M059J (cell line): Measurements from ENCODE around the gene GCHFR. TPM values are rescaled to one million over a fixed set of nuclear protein-coding genes. Genes with fewer than 3 reads are reported as not detected.

Source experiments
- DNase-seq: peaks from one replicate; pipeline ENCODE4 v3.0.0-alpha.2; 2012; ENCODE audit warnings: low read depth
- total RNA-seq: library from RNA; depleted of rRNA; stranded (reverse); fragments of >200 nt; shearing (Covaris generic); gene quantifications from 2 replicates; pipeline ENCODE4 v1.2.3, GENCODE V29; 2014

GCHFR gene
- total RNA-seq, 1 experiment from 2014 or later: 45.9 TPM

DNA sequence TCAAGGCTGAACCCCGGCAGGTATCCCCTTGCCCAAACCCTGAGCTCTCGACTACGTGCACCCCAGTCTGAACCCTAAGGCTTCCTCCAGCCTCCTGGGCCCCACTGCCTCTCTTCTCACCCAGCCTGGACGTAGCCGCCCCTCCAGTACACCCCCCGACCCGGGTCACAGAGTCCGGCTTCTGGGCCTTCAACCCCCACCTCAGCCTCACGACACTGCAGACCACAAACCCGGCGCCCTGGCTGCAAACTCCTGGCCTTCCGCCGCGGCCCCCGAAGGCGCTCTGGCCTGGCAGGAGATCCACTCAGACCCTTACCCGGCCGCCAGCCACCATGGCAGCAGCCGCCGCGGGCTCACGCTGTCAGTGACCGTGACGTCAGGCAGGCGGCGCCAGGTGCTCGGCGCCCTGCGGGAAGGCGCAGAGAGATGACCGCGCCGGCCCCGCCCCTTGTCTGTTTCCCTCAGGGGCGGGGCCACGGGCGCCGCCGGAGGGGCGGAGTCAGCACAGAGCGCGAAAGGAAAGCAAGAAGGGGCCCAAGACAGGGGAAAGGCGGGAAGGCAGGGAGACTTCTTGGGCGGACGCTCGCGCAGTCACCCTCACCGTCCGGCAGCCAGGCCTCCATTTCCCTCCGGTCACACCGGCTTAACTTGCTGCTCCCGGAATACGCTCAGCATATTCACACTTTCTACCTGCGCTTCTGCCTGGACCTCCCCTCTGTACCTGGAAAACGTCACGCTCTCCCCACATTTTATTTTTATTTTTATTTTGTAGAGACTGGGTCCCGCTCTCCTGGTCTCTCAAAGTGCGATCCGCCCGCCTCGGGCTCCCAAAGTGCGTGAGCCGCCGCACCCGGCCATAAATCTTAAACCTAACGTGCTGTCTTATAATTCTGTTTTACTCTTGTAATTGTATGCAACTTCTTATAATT, 8.7 kb upstream of the GCHFR start, which contains the start of gene RMDN3:
TSS of gene RMDN3 (minus strand) at position 372 of the 929 bp plus-strand sequence. CDS start 471 bp downstream, outside the sequence.
- peak; percentile 90 for DNase-seq

DNA sequence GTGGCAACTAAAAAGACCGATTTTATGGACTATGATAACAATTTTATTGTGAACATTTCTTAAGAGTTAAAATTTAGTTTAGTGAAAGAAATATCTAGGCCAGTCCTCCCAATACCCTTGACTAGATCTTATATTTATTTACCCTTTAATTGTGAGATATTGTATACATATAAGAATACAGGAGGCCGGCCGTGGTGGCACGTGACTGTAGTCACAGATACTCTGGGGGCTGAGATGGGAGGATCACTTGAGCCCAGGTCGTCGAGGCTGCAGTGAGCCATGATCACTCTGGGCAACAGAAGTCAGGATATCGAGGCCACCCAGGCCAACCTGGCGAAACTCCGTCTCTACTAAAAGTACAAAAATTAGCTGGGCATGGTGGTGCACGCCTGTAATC, 8.1 kb upstream of the GCHFR start:
- no peak for DNase-seq

- no peak for DNase-seq
Measured at GRCh38 chr15:40756938-40757337, 6.9 kb upstream of the GCHFR start.

GRCh38 chr15:40759961-40760360, 3.9 kb upstream of the GCHFR start:
- DNase-seq: no peak

DNA sequence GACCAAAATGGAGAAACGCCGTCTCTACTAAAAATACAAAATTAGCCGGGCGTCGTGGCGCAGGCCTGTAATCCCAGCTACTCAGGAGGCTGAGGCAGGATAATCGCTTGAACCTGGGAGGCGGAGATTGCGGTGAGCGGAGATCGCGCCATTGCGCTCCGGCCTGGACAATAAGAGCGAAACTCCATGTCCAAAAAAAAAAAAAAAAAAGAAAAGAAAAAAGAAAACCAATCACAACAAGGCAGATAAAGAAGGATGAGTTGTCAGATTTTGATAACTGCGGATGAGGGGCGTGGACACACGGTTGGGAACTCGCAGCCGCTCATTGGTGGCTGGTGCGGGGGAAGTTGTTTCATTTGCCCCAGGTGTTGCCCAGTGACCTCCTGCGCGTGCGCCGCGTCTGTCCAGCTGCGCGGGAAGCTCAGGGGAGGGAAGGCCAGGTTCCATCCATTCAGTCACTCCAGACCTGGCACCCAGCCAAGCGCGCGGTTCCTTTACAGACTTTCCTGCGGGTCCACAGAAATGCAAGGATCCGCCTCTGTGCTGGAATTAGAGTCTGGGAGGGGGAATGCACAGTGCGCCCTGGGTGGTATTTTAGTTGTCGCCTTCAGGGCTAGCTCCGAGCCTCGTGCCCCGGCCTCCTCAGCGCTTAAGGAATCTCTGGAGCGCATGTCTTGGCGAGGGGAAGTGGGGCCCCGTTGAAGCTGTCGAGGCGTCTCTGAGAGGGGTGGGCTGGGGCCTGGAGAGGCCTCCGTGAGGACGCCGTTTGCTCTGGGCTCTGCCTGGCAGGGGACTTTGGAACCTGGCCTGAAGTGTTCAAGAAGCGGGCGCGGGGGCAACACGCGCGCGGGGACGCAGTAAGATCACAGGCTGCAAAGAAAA, 708 bp upstream of the GCHFR start:
- DNase-seq: peak; percentile 70

GRCh38 chr15:40764629-40765103, 798 bp downstream of the GCHFR start:
- no peak for DNase-seq

GRCh38 chr15:40766194-40766815, 2.4 kb downstream of the GCHFR start:
- peak; percentile 70 for DNase-seq

DNA sequence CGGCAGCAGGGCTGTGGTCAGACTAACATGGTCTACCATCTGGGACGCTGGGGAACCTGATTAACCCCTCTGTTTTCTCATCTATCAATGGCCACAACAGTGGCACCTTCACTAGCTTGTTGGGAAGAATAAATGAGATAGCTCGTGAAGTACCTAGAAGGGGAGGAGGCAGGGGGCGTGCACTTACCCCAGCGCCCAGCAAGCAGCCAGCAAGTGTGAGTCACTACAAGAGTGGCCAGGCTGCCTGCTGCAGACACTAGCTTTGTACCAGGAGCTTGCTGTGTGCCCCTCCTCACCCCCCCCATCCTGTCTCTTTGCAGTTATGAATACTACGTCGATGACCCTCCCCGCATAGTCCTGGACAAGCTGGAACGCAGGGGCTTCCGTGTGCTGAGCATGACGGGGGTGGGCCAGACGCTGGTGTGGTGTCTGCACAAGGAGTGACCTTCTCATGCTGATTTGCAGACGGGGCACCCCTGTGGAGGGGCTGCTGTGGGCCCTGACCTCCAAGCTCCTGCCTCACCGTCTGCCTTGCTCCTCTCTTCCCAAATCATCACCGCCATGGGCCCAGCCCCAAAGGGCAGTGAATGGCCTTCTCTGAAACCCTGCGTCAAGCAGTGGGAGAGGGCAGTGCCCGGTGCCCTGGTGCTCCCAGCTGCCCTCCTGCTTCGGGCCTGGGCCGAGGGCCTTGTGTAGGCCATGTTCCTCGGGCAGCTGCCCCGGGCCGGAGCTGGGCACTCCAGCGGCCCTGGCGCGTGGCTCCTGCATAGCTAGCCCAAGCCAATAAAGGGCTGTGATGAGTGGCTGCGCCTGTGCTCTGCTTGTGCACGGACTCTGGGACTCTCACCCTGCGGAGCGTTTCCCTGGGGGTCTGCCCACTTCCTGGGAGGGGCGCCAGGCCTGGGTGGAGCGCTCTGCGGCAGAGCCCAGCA, 3.3 kb downstream of the GCHFR start:
- DNase-seq: peak; percentile 78

DNA sequence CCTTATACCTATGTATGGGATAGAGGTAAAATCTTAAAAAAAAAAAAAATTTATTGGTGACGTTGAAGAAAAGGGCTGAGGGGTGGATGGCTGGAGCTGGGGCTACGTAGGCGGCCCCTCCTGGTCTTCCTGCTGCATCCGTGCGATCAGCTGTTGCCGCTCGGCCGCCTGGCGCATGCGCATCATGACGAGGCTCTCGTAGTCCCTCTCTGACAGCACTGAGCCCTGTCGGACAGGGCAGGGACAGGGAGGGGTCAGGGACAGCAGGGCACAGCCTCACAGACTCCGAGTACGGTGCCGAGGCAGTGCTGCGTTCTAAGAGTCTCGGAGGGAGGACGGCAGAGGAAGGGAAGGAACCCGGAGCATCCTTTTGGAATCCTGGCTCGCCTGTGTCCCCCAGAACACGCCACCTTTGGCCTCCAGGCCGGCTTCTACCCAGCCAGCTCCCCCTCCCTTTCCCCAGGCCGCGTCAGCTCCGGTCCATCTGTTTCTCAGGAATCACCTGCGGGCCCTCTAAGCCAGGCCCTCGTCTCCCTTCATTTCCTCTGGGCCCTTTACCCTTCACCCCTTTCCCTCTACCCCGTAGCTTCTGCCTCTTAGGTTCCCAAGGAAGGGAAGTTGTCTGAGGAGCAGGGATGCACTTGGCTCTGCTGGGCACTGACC, 4.1 kb downstream of the GCHFR start:
- DNase-seq: no peak

DNA sequence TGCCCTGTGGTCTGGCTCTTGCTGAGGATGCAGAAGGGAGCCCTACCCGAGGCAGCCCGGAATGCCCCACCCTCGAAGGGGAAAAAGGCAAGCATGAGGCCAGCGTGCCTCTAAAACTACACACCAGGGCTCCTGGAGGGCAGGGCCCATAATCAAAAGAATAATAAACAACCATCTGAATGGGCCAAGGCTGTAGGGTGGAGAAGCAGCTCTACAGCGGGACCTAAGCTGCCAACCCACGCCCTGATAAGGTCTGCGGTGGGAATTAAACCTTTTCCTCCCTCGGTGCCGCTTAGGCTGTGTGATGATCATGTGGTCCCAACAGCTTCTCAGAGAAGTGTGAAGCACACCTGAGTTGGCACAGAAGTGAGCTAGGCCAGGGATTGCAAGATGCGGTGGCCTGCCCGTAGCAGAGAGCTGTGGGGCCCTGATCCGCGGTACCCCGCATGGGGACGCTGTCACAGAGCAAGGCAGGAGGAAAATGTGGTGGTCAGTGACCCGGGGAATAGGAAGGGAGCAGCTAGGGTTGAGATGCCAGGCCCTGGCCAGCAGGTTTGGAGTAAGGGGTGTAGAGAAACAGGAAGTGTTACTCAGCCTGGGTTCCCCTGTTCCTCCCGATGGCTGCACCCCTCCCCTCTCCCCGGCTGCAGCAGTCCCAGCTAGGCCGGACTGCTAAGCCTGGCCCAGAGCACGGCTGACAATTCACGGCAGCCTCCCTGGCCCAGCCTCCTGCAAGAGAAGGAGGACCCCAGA, 4.8 kb downstream of the GCHFR start:
- DNase-seq: peak; percentile 47

DNA sequence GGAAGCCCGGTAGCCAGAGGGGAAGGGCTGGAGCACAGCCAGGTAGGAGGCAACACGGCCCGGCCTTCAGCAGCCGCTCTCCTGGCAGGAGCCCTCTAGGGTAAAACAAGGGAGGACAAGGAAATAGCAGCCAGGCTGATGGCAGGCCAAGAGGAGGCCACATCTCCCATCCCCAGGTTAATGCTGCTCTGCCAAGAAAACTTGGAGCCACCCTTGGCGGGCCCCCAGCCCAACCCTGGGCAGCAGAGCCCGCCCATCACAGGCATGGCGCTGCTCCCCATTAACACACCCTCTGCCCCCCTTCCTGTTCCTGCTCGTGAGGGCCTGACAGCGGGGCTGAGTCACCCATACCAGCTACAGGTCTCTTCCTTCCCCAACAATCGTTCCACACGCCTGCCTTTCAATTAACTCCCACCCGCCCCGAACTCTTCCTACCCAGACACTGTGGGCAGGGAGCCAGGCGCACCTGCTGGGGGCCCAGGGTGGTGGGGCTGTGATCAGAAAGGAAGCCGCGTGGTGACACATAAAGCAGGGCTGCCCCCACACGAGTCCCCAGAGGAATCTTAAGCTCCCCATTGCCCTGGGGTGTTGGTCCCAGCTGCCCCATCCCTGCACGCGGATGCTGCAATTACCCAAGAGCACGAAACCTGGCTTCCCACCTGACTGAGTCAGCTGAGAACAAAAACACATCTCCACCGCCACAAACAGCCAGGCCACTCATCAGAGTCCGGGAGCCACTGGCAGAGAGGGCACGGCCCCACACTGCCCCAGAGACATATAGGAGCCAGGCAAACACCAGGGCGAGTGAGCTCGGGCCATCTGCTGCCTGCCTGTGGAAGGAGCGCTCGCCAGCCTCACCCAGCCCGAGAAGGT, 5.6 kb downstream of the GCHFR start, which contains the start of gene C15orf62:
TSS of gene C15orf62 (plus strand) at position 707 of the 873 bp plus-strand sequence. CDS start 516 bp downstream, outside the sequence.
- DNase-seq: peak; percentile 96

- DNase-seq: no peak
Measured at GRCh38 chr15:40770147-40770721, 6.4 kb downstream of the GCHFR start.

GRCh38 chr15:40771242-40771641, 7.4 kb downstream of the GCHFR start:
- no peak for DNase-seq

GRCh38 chr15:40772014-40772413, 8.1 kb downstream of the GCHFR start:
- no peak for DNase-seq

- no peak for DNase-seq
Measured at GRCh38 chr15:40773496-40773895, 9.6 kb downstream of the GCHFR start.

GRCh38 chr15:40773902-40774301, 10.0 kb downstream of the GCHFR start:
- no peak for DNase-seq

GRCh38 chr15:40775007-40775406, 11.1 kb downstream of the GCHFR start:
- no peak for DNase-seq
